Ovary (tissue), 9 donors: ENCODE results near the gene SCGN. TPM values are rescaled to one million over a fixed set of nuclear protein-coding genes. Genes with fewer than 3 reads are reported as not detected.

Experiments
- DNase-seq, 5 donors: peaks; one replicate each; pipeline ENCODE4 v3.0.0-alpha.2; 2019 to 2020
- H3K27ac ChIP-seq, 2 donors: fragments of 200-600 bp; one replicate each; pipeline versions ENCODE4 v1.5.1 to v1.8.0; 2019 to 2022
- H3K27me3 ChIP-seq: fragments of 200-600 bp; one replicate; pipeline ENCODE4 v1.8.0; 2022
- H3K36me3 ChIP-seq: fragments of 200-600 bp; sonication (generic); one replicate; pipeline ENCODE4 v1.5.1; 2019
- H3K4me1 ChIP-seq: one replicate; pipeline ENCODE4 v1.8.1; 2013; ENCODE audit warnings: mild to moderate bottlenecking, moderate library complexity; ENCODE audit not compliant: insufficient read depth
- H3K4me3 ChIP-seq: fragments of 200-600 bp; sonication (generic); one replicate; pipeline ENCODE4 v1.5.1; 2017
- H3K9me3 ChIP-seq, 2 donors: fragments of 200-600 bp in 1 of 2; sonication (generic) in 1 of 2; one replicate each; pipeline versions ENCODE4 v1.5.1 to v1.8.1; 2013 to 2019; ENCODE audit warnings: mild to moderate bottlenecking in 1 of 2, moderate library complexity in 1 of 2
- EP300 ChIP-seq: sonication (generic); formaldehyde crosslinking; IDR thresholded peaks from one replicate; pipeline ENCODE4 v1.6.1; 2017; ENCODE audit warnings: antibody characterized with exemption
- POLR2A ChIP-seq: fragments of 450-650 bp; IDR thresholded peaks from one replicate; pipeline ENCODE4 v1.6.1; 2017; ENCODE audit warnings: antibody characterized with exemption, mild to moderate bottlenecking, moderate library complexity
- WGBS, 3 donors: extraction: QIAGEN DNeasy Blood & Tissue Kit in 1 of 3; methylation state at CpG; one replicate each; pipeline versions ENCODE4 v1.1.5 to v1.1.7; 2013 to 2017; 5-methylcytosine and 5-hydroxymethylcytosine counted together
- intact Hi-C, 4 donors: fragments of 100-400 bp; cut with DNase I; formaldehyde crosslinking; loops; one replicate each; pipeline versions ENCODE4 v1.11.0 to v1.15.1; 2022 to 2023
- polyA plus RNA-seq, 2 donors: library from polyadenylated mRNA; stranded (reverse); fragments of 200-250 nt in 1 of 2; fragments of 350-450 nt in 1 of 2; fragmentation: Illumina TruSeq in 1 of 2; extraction: RNeasy Lipid Tissue Mini Kit (QIAGEN cat#74804) in 1 of 2; gene quantifications; one replicate each; pipeline ENCODE4 v1.2.3, GENCODE V29; 2013 to 2014
- total RNA-seq, 7 donors: library from RNA; depleted of rRNA in 2 of 7; stranded (reverse); fragments of >200 nt in 2 of 7; fragmentation: NEBNext Ultra II Directional in 3 of 7; extraction: Animal tissue kit (Norgen Biotek cat#: 25700) in 3 of 7; gene quantifications; one replicate each; pipeline versions ENCODE4 v1.1.0 to v1.2.4, GENCODE V29; 2016 to 2023
- TF ChIP-seq, protein P1 (sequence below), 3 donors: fragments of 450-650 bp in 2 of 3; fragments of 200-600 bp in 1 of 3; IDR thresholded peaks; one replicate each; pipeline versions ENCODE4 v1.5.1 to v1.8.0; 2016 to 2022; ENCODE audit warnings: antibody characterized with exemption in 3 of 3, mild to moderate bottlenecking in 1 of 3
- donor health status: DM: no; HTN: no; CAD: no; lungs with moderate emphysema.
- donor health status: DM: no; HTN: no; CAD: no.
- donor health status: Bipolar disorder and iron deficiency.
- donor health status: DM: yes; HTN: yes; CAD: no.
- donor health status: DM: no; HTN: no; CAD: no.
- donor health status: DM: yes; HTN: yes; CAD: no.

The SCGN gene
- total and polyA plus RNA-seq, 9 donors: 0.08 to 1.8 (median 0.28) TPM; not detected in 5

DNA sequence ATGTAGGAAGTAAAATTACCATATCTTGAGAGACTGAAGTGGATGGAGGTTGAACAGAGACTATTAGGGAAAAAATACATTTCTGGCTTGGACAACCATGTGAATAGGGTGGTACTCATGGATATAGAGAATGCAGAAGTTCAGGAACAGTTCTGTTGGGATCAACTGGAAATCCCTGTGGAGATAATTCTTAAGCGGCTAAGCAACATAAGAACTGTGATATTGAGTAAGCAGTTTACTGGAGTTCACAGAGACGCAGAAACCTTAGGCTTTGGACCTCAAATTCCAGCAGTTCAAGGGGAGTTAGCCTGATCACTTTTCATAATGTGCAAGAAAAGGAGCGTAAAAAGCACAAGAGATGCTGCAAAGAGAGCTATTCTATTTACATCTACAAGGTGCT, 78.9 kb downstream of the SCGN start:
- no peak overlapping the region for H3K27ac ChIP-seq
- H3K4me1 ChIP-seq: no peaks in the 10 kb centered on the region
- no peak overlapping the region for H3K4me3 ChIP-seq
- intact Hi-C loops: no loop called here
- no peaks in the 10 kb centered on the region for H3K36me3 ChIP-seq
- no peaks in the 10 kb centered on the region for H3K27me3 ChIP-seq
- peaks cover 0 to 5% of the 10 kb centered on the region in 2 donors for H3K9me3 ChIP-seq
- DNase-seq: no peak
- WGBS, 3 donors: 92 to 95% (median 95%) methylated on average over 3 of the region's 3 CpGs
- TF ChIP-seq, protein P1, sequence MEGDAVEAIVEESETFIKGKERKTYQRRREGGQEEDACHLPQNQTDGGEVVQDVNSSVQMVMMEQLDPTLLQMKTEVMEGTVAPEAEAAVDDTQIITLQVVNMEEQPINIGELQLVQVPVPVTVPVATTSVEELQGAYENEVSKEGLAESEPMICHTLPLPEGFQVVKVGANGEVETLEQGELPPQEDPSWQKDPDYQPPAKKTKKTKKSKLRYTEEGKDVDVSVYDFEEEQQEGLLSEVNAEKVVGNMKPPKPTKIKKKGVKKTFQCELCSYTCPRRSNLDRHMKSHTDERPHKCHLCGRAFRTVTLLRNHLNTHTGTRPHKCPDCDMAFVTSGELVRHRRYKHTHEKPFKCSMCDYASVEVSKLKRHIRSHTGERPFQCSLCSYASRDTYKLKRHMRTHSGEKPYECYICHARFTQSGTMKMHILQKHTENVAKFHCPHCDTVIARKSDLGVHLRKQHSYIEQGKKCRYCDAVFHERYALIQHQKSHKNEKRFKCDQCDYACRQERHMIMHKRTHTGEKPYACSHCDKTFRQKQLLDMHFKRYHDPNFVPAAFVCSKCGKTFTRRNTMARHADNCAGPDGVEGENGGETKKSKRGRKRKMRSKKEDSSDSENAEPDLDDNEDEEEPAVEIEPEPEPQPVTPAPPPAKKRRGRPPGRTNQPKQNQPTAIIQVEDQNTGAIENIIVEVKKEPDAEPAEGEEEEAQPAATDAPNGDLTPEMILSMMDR (IDR thresholded peaks at IDR 0.05): no peak
- no peak for TF ChIP-seq EP300
- TF ChIP-seq POLR2A: no peak

GRCh38 chr6:25731721-25732120, 79.7 kb downstream of the SCGN start:
- no peak for DNase-seq
- Histone ChIP-seq H3K36me3 (no peaks in the 10 kb centered on the region), H3K27ac (no peak overlapping the region), H3K27me3 (no peaks in the 10 kb centered on the region), H3K9me3 (peaks cover 0 to 5% of the 10 kb centered on the region in 2 donors), H3K4me1 (no peaks in the 10 kb centered on the region), H3K4me3 (no peak overlapping the region)
- WGBS, 3 donors: 89 to 91% (median 90%) methylated on average over 15 of the region's 15 CpGs
- TF ChIP-seq POLR2A (no peak), EP300 (no peak)
- TF ChIP-seq, protein P1 (IDR thresholded peaks at IDR 0.05): no peak
- intact Hi-C loops: no loop called here

DNA sequence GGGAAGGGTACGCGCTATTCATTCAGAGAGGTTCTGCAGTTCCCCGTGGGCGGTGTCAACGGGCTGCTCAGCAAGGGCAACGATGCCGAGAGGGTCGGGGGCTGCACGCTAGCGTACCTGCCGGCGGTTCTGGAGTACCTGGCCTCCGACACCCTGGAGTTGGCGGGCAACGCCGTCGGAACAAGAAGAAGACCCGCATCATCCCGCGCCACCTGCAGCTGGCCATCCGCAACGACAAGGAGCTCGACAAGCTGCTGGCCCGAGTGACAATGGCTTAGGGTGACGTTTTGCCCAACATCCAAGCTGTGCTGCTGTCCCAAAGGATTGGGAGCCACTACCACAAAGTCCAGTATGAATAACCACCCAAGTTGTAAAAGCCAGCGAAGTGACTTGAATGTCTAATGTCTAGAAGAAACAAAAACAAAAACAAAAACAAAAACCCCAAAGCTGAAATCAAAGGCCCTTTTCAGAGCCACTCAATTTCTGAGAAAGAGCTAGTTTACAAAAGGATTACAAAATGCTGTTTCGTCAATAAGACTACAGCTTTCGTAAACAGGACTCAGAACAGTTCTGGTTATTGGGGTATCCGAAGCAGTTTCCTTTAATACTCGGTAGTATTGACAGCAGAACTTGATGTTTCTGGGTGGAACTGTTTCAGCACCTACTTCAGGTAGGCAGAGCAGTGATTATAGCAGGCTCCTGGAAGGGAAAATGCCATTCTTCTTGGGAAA, 80.6 kb downstream of the SCGN start:
- H3K36me3 ChIP-seq: no peaks in the 10 kb centered on the region
- H3K27ac ChIP-seq: no peak overlapping the region
- no peaks in the 10 kb centered on the region for H3K27me3 ChIP-seq
- TF ChIP-seq POLR2A: no peak
- TF ChIP-seq, protein P1 (IDR thresholded peaks at IDR 0.05): no peak
- no peak for TF ChIP-seq EP300
- 47 to 53% (median 52%) methylated on average over 30 of the region's 30 CpGs for WGBS, 3 donors
- intact Hi-C loops: no loop called here
- H3K9me3 ChIP-seq: peaks cover 0 to 5% of the 10 kb centered on the region in 2 donors
- no peak overlapping the region for H3K4me3 ChIP-seq
- no peak for DNase-seq
- H3K4me1 ChIP-seq: no peaks in the 10 kb centered on the region

DNA sequence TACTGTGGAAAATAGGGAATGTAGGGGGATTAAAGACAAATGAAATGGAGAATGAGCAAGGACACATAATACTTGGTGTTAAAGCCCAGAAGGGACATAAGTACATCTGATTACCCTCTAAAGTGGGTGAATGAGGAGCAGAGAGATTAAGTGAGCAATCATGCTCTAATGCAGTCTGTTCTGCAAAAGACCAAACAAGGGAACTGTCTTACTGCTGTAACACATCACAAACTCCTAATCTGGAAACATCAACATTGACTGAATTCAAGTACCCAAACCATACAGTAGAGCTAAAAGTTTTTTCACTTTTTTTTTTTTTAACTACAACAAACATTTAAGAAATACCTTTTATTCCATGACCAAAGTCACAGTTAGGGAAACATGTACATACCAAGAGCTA, 83.2 kb downstream of the SCGN start:
- TF ChIP-seq, protein P1 (IDR thresholded peaks at IDR 0.05): no peak
- TF ChIP-seq POLR2A (no peak), EP300 (no peak)
- intact Hi-C loops: no loop called here
- H3K27me3 ChIP-seq: no peaks in the 10 kb centered on the region
- H3K4me1 ChIP-seq: no peaks in the 10 kb centered on the region
- H3K9me3 ChIP-seq: peaks cover 0 to 5% of the 10 kb centered on the region in 2 donors
- no peak for DNase-seq
- H3K27ac ChIP-seq: no peak overlapping the region
- no peak overlapping the region for H3K4me3 ChIP-seq
- no peaks in the 10 kb centered on the region for H3K36me3 ChIP-seq
